Nephron progenitor cell (in vitro differentiated cells): ENCODE measurements around the gene CFAP46.
"Not testable (repeated sequence)": the region's sequence is repeated elsewhere in the genome, so short reads cannot be mapped to it uniquely, and the experiment has no call there.

Experiments used
- DNase-seq: peaks from one replicate; pipeline ENCODE4 v3.0.0; 2021
- H3K27ac Mint-ChIP-seq: 2 replicates; pipeline ENCODE4 v1.8.0; 2021; ENCODE audit warnings: mild to moderate bottlenecking, moderate library complexity, mixed read lengths
- H3K27me3 Mint-ChIP-seq: 2 replicates; pipeline ENCODE4 v1.8.0; 2021; ENCODE audit warnings: mild to moderate bottlenecking, low read depth, mixed read lengths; ENCODE audit not compliant: poor library complexity
- H3K36me3 Mint-ChIP-seq: 2 replicates; pipeline ENCODE4 v1.8.0; 2021; ENCODE audit warnings: low read depth, mixed read lengths
- H3K4me1 Mint-ChIP-seq: 2 replicates; pipeline ENCODE4 v1.8.0; 2021; ENCODE audit warnings: mixed read lengths
- H3K4me3 Mint-ChIP-seq: 2 replicates; pipeline ENCODE4 v1.8.0; 2021; ENCODE audit warnings: mild to moderate bottlenecking, moderate library complexity, mixed read lengths
- H3K9me3 Mint-ChIP-seq: 2 replicates; pipeline ENCODE4 v1.8.0; 2021; ENCODE audit warnings: mild to moderate bottlenecking, moderate library complexity, mixed read lengths
- CTCF ChIP-seq: fragments of 200-600 bp; sonication (generic); IDR thresholded peaks from 2 replicates; pipeline ENCODE4 v1.5.0; 2021; ENCODE audit warnings: antibody characterized with exemption

The CFAP46 gene

GRCh38 chr10:132845780-132846595 is 96.4 kb downstream of the CFAP46 start:
- Mint-ChIP-seq H3K4me1 (peaks cover 19% of the 10 kb centered on the region), H3K4me3 (no peak overlapping the region), H3K9me3 (peaks cover 15% of the 10 kb centered on the region), H3K27ac (no peak overlapping the region), H3K27me3 (peaks cover 14% of the 10 kb centered on the region), H3K36me3 (no peaks in the 10 kb centered on the region)
- DNase-seq, result no peak
- no peak for TF ChIP-seq CTCF

- Mint-ChIP-seq H3K27me3 (peaks cover 23% of the 10 kb centered on the region), H3K27ac (no peak overlapping the region), H3K4me1 (peaks cover 19% of the 10 kb centered on the region), H3K36me3 (no peaks in the 10 kb centered on the region), H3K4me3 (no peak overlapping the region), H3K9me3 (peaks cover 18% of the 10 kb centered on the region)
- TF ChIP-seq CTCF, result no peak
- DNase-seq, result no peak
Measured at GRCh38 chr10:132845041-132845551, 97.3 kb downstream of the CFAP46 start.

- Mint-ChIP-seq H3K36me3 (no peaks in the 10 kb centered on the region), H3K4me3 (no peak overlapping the region), H3K4me1 (peaks cover 19% of the 10 kb centered on the region), H3K9me3 (peaks cover 18% of the 10 kb centered on the region), H3K27me3 (peaks cover 30% of the 10 kb centered on the region), H3K27ac (no peak overlapping the region)
- no peak for DNase-seq
- no peak for TF ChIP-seq CTCF
Measured at GRCh38 chr10:132844069-132844809, 98.1 kb downstream of the CFAP46 start.

- H3K4me1 Mint-ChIP-seq, DNase-seq, H3K4me3 Mint-ChIP-seq, H3K27ac Mint-ChIP-seq, H3K36me3 Mint-ChIP-seq: not testable (repeated sequence)
- peaks cover 33% of the 10 kb centered on the region for H3K27me3 Mint-ChIP-seq
- H3K9me3 Mint-ChIP-seq, result peaks cover 18% of the 10 kb centered on the region
Measured at GRCh38 chr10:132843276-132843675, 99.1 kb downstream of the CFAP46 start.

GRCh38 chr10:132842397-132842796 is 100.0 kb downstream of the CFAP46 start:
- TF ChIP-seq CTCF, result no peak
- H3K36me3 Mint-ChIP-seq, result no peaks in the 10 kb centered on the region
- H3K27me3 Mint-ChIP-seq, result peaks cover 34% of the 10 kb centered on the region
- H3K9me3 Mint-ChIP-seq, result peaks cover 18% of the 10 kb centered on the region
- no peak overlapping the region for H3K27ac Mint-ChIP-seq
- H3K4me1 Mint-ChIP-seq, result peaks cover under 1% of the 10 kb centered on the region
- H3K4me3 Mint-ChIP-seq, result no peak overlapping the region
- DNase-seq, result no peak

GRCh38 chr10:132841615-132841975 is 100.8 kb downstream of the CFAP46 start:
- Mint-ChIP-seq H3K27me3 (peaks cover 37% of the 10 kb centered on the region), H3K27ac (no peak overlapping the region), H3K36me3 (no peaks in the 10 kb centered on the region), H3K4me1 (no peaks in the 10 kb centered on the region), H3K4me3 (no peak overlapping the region), H3K9me3 (peaks cover 18% of the 10 kb centered on the region)
- TF ChIP-seq CTCF, result no peak
- no peak for DNase-seq
